ENCODE measurements around the gene SLC7A10.
"Not testable (repeated sequence)": the region's sequence is repeated elsewhere in the genome, so short reads cannot be mapped to it uniquely, and the experiment has no call there.

Gene SLC7A10

DNA sequence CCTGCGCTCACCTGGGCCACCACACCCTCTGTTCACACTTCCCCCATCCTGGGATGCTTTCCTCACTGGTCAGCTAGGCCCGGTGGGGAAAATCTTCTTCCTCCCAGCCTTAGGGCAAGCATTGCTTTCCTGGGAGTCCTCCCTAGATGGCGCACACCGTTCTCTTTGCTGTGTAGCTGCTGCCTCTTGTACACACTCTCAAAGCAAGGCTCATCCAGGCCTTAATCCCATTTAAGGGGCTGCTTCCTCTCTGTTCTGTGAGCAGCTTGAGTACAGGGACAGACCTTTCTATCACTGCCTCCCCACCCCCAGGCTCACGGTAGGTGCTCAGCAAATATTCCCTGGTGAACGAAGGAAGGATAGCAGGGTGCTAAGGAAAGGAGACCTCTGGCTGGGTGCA, 11.1 kb downstream of the SLC7A10 start:
- H3K4me3 ChIP-seq (ENCODE audit: low read length) = no peak overlapping the region
- no peak overlapping the region for H2AFZ ChIP-seq (ENCODE audit: low read depth, low read length)
- no peaks in the 10 kb centered on the region for H3K27me3 ChIP-seq (ENCODE audit: insufficient read depth, low read length)
- H3K36me3 ChIP-seq (ENCODE audit: insufficient read depth, low read length) = no peaks in the 10 kb centered on the region
- H3K9me3 ChIP-seq (ENCODE audit: low read length) = no peaks in the 10 kb centered on the region
- peaks cover 6% of the 10 kb centered on the region for H3K4me1 ChIP-seq (ENCODE audit: insufficient read depth, low read length)

- Histone ChIP-seq H3K9me3 (ENCODE audit: low read length) (no peaks in the 10 kb centered on the region), H3K4me3 (ENCODE audit: low read length) (no peak overlapping the region), H3K4me1 (ENCODE audit: insufficient read depth, low read length) (no peaks in the 10 kb centered on the region), H3K27me3 (ENCODE audit: insufficient read depth, low read length) (no peaks in the 10 kb centered on the region), H2AFZ (ENCODE audit: low read depth, low read length) (no peak overlapping the region), H3K36me3 (ENCODE audit: insufficient read depth, low read length) (no peaks in the 10 kb centered on the region)
Observed at GRCh38 chr19:33212436-33213172, 13.0 kb downstream of the SLC7A10 start.

DNA sequence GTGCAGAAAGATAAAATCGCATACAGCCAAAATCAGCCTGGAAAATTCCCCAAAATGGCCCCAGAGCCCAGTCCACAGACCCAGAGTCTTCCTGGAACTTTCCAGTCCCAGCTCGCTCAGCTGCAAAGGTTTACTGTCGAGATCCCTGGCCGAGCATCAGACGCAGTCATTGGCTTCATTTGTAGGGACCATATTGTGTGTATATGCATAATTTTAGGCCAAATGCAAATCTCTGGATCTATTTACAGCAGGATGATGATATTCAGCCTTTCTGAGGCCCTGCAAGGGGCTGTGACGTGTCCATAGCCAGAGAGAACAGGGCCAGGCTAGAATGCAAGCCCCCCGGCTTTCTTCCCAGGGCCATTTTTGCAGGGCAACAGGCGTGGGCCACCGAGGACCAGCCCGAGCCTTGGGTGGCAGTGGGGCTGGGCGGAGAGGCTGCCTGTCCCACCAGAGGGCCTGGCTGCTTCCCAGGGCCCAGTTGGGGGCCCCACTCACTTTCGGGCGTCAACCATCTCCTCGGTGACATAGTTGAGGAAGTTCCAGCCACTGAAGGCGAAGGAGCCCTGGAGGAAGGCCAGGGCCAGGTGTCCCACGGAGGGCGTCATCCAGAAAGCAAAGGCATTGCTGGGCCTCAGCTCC, 13.7 kb downstream of the SLC7A10 start:
- Histone ChIP-seq H3K36me3 (ENCODE audit: insufficient read depth, low read length) (no peaks in the 10 kb centered on the region), H2AFZ (ENCODE audit: low read depth, low read length) (no peak overlapping the region), H3K9me3 (ENCODE audit: low read length) (no peaks in the 10 kb centered on the region), H3K4me3 (ENCODE audit: low read length) (no peak overlapping the region), H3K27me3 (ENCODE audit: insufficient read depth, low read length) (no peaks in the 10 kb centered on the region), H3K4me1 (ENCODE audit: insufficient read depth, low read length) (no peaks in the 10 kb centered on the region)

DNA sequence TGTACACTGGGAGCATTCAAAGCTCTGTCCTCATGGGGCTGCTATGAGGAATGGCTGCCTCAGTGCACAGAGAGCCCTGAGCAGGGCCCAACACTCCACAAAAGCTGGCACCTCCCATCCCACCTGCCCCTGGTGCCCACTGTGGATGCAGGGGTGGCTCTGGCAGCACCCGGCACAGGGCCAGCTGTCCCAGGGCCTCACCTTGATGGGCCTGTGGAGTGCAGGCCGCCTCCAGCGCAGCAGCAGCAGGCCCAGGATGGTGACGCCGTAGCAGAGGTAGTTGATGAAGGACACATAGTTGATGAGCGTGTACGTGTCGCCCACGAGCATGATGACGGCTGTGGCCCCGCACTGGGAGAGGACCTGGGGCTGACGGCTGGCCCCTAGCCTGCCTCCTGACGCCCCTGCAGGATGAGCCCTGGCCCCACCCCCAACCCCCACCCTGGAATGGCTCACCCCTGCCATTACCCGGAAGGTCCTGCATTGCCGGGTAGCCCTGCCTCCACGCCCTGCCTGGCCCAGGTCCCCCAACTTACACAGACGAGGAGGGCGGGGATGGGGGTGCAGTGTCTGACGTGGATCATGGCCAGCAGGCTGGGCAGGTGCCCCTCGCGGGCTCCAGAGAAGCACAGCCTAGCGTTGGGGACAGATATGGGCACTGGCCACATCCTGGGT, 15.2 kb downstream of the SLC7A10 start:
- Histone ChIP-seq H3K4me3 (ENCODE audit: low read length) (no peak overlapping the region), H3K9me3 (ENCODE audit: low read length) (no peaks in the 10 kb centered on the region), H3K27me3 (ENCODE audit: insufficient read depth, low read length) (no peaks in the 10 kb centered on the region)

DNA sequence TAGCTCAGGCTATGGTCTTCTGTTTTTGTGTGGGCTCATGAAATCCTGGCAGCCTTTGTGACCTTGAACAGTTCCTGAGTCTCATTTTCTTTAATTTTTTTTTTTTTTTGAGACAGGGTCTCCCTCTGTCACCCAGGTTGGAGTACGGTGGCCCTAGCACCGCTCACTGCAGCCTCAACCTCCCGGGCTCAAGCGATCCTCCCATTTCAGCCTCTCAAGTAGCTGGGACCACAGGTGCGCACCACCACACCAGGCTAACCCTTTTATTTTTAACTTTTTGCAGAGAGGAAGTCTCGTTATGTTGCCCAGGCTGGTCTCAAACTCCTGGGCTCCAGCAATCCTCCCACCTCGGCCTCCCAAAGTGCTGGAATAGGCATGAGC, 15.8 kb downstream of the SLC7A10 start:
- not testable (repeated sequence) for H3K9me3 ChIP-seq (ENCODE audit: low read length); H3K4me1 ChIP-seq (ENCODE audit: insufficient read depth, low read length); H2AFZ ChIP-seq (ENCODE audit: low read depth, low read length); H3K27me3 ChIP-seq (ENCODE audit: insufficient read depth, low read length); H3K4me3 ChIP-seq (ENCODE audit: low read length)
- peaks cover 13% of the 10 kb centered on the region for H3K36me3 ChIP-seq (ENCODE audit: insufficient read depth, low read length)

More for the DNA sequence above, 15.2 kb downstream of the SLC7A10 start:
- peaks cover 13% of the 10 kb centered on the region for H3K36me3 ChIP-seq (ENCODE audit: insufficient read depth, low read length)
- no peak overlapping the region for H2AFZ ChIP-seq (ENCODE audit: low read depth, low read length)
- no peaks in the 10 kb centered on the region for H3K4me1 ChIP-seq (ENCODE audit: insufficient read depth, low read length)

DNA sequence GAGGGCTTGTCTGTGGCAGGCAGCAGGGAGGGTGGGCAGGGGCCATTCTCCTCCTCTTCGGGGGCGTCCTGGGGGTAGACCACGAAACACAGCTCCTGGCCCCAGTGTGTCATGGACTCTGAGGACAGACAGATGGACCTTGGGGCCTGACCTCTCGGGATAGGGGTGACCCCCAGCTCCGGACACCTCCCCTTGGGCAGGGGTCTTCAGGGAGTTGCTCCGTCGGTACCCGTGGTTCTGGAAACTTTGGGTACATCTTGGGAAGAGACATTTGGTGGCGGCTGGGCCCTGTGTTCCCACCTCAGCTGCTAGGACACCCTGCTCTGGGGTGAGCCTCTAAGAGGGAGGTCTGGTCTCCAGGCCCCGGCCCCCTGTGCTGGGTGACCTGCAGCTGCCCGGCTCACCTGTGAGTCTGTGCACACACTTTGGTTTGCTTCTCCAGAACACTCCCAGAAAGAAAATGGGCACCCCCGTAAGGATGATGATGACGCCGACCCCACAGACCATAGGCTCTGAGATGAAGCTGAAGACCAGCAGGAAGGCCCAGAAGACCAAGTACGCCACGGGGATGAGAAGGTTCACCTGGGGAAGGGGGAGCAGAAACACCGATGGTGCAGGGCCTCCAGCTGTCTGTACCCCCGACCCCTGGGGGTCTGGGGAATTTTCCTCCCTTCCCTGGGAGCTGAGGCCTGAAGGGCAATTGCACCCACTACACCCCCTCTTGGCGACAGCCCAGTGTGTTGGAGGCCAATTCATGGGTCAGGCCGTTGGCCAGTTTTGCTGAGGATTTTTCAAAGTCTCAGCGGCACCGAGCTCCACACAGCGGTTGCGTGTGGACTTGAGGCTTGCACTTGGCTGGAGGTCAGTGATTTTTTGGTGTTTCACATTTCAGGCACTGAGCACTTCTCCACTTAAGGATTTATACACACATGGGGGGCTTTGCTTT, 16.5 kb downstream of the SLC7A10 start:
- H2AFZ ChIP-seq (ENCODE audit: low read depth, low read length) = no peak overlapping the region
- no peaks in the 10 kb centered on the region for H3K27me3 ChIP-seq (ENCODE audit: insufficient read depth, low read length)
- no peak overlapping the region for H3K4me3 ChIP-seq (ENCODE audit: low read length)
- H3K9me3 ChIP-seq (ENCODE audit: low read length) = no peaks in the 10 kb centered on the region
- H3K36me3 ChIP-seq (ENCODE audit: insufficient read depth, low read length) = peaks cover 16% of the 10 kb centered on the region
- no peaks in the 10 kb centered on the region for H3K4me1 ChIP-seq (ENCODE audit: insufficient read depth, low read length)

DNA sequence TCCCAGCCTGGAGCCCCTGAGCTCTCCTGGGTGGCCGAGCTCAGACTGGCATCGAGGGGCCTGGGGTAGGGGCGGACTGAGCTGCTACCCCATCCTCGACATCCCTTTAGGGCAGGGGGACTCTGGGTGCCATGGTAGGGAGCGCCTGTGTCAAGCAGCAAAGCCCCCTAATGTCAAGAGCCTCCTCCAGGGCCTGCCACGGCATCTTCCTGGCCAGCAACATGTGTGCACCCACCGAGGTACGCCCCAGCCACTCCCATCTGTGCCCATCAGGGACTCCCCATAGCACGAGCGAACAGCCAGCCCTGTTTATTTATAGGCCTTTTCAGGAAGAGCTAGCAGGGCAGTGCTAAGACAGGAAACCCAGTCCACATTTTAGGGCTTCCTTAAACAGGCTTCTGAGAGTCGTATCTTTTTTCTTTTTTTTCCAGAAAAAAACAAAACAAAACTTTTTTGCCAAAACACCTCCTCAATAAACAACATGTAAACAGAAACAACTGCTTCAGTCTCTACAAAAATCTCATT, 17.2 kb downstream of the SLC7A10 start:
- no peaks in the 10 kb centered on the region for H3K27me3 ChIP-seq (ENCODE audit: insufficient read depth, low read length)
- peaks cover 24% of the 10 kb centered on the region for H3K36me3 ChIP-seq (ENCODE audit: insufficient read depth, low read length)
- no peaks in the 10 kb centered on the region for H3K4me1 ChIP-seq (ENCODE audit: insufficient read depth, low read length)
- H2AFZ ChIP-seq (ENCODE audit: low read depth, low read length) = no peak overlapping the region
- no peaks in the 10 kb centered on the region for H3K9me3 ChIP-seq (ENCODE audit: low read length)
- no peak overlapping the region for H3K4me3 ChIP-seq (ENCODE audit: low read length)

DNA sequence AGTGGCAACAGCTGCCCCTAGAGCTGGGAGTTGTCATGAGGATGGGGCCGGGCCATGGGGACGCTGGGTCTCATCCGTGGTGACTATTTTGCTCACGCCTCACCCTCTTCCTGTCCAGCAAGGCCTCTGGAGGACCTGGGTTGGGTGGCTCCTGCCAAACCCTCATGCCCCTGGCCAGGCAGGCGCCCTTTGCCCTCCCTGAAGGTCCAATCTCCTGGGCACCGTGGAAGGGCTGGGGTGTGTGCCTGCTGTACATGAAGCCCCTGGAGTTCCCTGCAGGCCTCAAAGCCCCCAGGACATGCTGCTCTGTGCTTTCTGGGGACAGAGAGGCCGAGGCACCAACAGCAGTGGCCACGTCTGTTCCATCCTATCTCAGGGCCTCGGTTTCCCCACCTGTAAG, 17.7 kb downstream of the SLC7A10 start:
- Histone ChIP-seq H3K27me3 (ENCODE audit: insufficient read depth, low read length) (no peaks in the 10 kb centered on the region), H3K4me1 (ENCODE audit: insufficient read depth, low read length) (no peaks in the 10 kb centered on the region), H3K36me3 (ENCODE audit: insufficient read depth, low read length) (peaks cover 29% of the 10 kb centered on the region), H3K4me3 (ENCODE audit: low read length) (no peak overlapping the region), H3K9me3 (ENCODE audit: low read length) (no peaks in the 10 kb centered on the region), H2AFZ (ENCODE audit: low read depth, low read length) (no peak overlapping the region)

- no peak overlapping the region for H2AFZ ChIP-seq (ENCODE audit: low read depth, low read length)
- H3K27me3 ChIP-seq (ENCODE audit: insufficient read depth, low read length) = no peaks in the 10 kb centered on the region
- no peaks in the 10 kb centered on the region for H3K9me3 ChIP-seq (ENCODE audit: low read length)
- no peak overlapping the region for H3K4me3 ChIP-seq (ENCODE audit: low read length)
- no peaks in the 10 kb centered on the region for H3K4me1 ChIP-seq (ENCODE audit: insufficient read depth, low read length)
- H3K36me3 ChIP-seq (ENCODE audit: insufficient read depth, low read length) = peaks cover 37% of the 10 kb centered on the region
Observed at GRCh38 chr19:33207040-33207620, 18.5 kb downstream of the SLC7A10 start.

DNA sequence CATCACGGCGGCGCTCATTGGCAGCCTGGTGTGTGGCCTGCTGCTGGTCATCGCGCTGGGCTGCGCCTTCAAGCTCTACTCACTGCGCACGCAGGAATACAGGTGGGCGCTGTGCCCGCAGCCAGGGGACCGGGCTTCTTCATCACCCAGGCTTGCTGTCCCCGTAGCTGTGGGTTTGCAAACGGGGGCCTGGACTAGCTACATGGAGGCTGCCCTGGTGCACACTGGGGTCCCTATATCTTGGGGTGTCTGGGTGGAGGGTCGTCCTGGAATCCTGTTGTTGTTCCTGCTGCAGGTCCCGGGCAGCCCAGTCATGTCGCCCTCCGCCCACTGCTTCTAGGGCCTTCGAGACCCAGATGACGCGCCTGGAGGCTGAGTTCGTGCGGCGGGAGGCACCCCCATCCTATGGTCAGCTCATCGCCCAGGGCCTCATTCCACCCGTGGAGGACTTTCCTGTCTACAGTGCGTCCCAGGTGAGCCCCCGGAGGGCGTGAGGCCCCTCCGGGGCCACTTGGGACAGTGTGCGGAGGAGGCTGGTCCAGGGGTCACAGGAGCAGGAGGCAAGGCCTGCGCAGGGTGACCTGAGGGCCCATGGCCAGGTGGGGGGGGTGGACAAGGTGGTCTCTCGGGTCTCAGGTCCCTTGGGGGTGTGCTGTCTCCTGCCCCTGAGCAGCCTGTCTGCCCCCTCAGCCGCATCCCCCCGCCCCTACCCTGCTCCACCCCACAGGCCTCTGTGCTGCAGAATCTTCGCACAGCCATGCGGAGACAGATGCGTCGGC, 19.2 kb downstream of the SLC7A10 start:
- H3K9me3 ChIP-seq (ENCODE audit: low read length) = no peaks in the 10 kb centered on the region
- H3K27me3 ChIP-seq (ENCODE audit: insufficient read depth, low read length) = no peaks in the 10 kb centered on the region
- H2AFZ ChIP-seq (ENCODE audit: low read depth, low read length) = no peak overlapping the region
- H3K4me3 ChIP-seq (ENCODE audit: low read length) = no peak overlapping the region
- H3K4me1 ChIP-seq (ENCODE audit: insufficient read depth, low read length) = no peaks in the 10 kb centered on the region
- H3K36me3 ChIP-seq (ENCODE audit: insufficient read depth, low read length) = peaks cover 43% of the 10 kb centered on the region

- Histone ChIP-seq H2AFZ (ENCODE audit: low read depth, low read length) (no peak overlapping the region), H3K27me3 (ENCODE audit: insufficient read depth, low read length) (no peaks in the 10 kb centered on the region), H3K4me1 (ENCODE audit: insufficient read depth, low read length) (no peaks in the 10 kb centered on the region), H3K9me3 (ENCODE audit: low read length) (no peaks in the 10 kb centered on the region), H3K36me3 (ENCODE audit: insufficient read depth, low read length) (peaks cover 47% of the 10 kb centered on the region), H3K4me3 (ENCODE audit: low read length) (no peak overlapping the region)
Observed at GRCh38 chr19:33205531-33206260, 20.0 kb downstream of the SLC7A10 start.

Measured in neuron (in vitro differentiated cells).